Thymus (tissue), 11 donors: ENCODE results near the gene DNAJC1. TPM values are rescaled to one million over a fixed set of nuclear protein-coding genes. Genes with fewer than 3 reads are reported as not detected.
A peak's percentile ranks its signal among the peaks of the same experiment; 100 is the strongest.

Experiments
- DNase-seq, 9 donors: peaks; one replicate each; pipeline ENCODE4 v3.0.0-alpha.2; 2013; ENCODE audit warnings: low spot score in 9 of 9, low read depth in 6 of 9, missing footprints in 1 of 9
- H3K27ac ChIP-seq, 2 donors: one replicate each; pipeline ENCODE4 v1.5.1; 2013; ENCODE audit warnings: control low read depth in 1 of 2, low read depth in 1 of 2, low read length in 1 of 2, mild to moderate bottlenecking in 1 of 2, moderate library complexity in 1 of 2
- H3K27me3 ChIP-seq, 2 donors: one replicate each; pipeline ENCODE4 v1.5.1; 2013; ENCODE audit warnings: low read length in 1 of 2; ENCODE audit not compliant: control insufficient read depth in 2 of 2, insufficient read depth in 1 of 2
- H3K36me3 ChIP-seq, 2 donors: one replicate each; pipeline ENCODE4 v1.5.1; 2013; ENCODE audit warnings: low read length in 1 of 2, mild to moderate bottlenecking in 1 of 2, moderate library complexity in 1 of 2; ENCODE audit not compliant: control insufficient read depth in 2 of 2, insufficient read depth in 2 of 2
- H3K4me1 ChIP-seq, 2 donors: one replicate each; pipeline ENCODE4 v1.5.1; 2013; ENCODE audit warnings: low read length in 2 of 2; ENCODE audit not compliant: control insufficient read depth in 2 of 2, insufficient read depth in 2 of 2
- H3K4me3 ChIP-seq, 2 donors: one replicate each; pipeline ENCODE4 v1.5.1; 2013; ENCODE audit warnings: low read length in 2 of 2, control low read depth in 1 of 2, mild to moderate bottlenecking in 1 of 2
- H3K9me3 ChIP-seq, 2 donors: one replicate each; pipeline ENCODE4 v1.5.1; 2013; ENCODE audit warnings: low read length in 1 of 2, mild to moderate bottlenecking in 1 of 2; ENCODE audit not compliant: control insufficient read depth in 2 of 2, insufficient read depth in 1 of 2
- WGBS: extraction: QIAGEN DNeasy Blood & Tissue Kit; methylation state at CpG from one replicate; pipeline ENCODE4 v1.1.7; 2013; 5-methylcytosine and 5-hydroxymethylcytosine counted together
- polyA plus RNA-seq: library from polyadenylated mRNA; stranded (reverse); fragments of 200-250 nt; gene quantifications from one replicate; pipeline ENCODE4 v1.2.3, GENCODE V29; 2013
- total RNA-seq: library from RNA; stranded (reverse); fragments of 120-200 nt; gene quantifications from one replicate; pipeline ENCODE4 v1.2.4, GENCODE V29; 2013
- donor health status: healthy.

Gene DNAJC1
- total and polyA plus RNA-seq, 2 donors: 19.9 to 23.2 TPM

DNA sequence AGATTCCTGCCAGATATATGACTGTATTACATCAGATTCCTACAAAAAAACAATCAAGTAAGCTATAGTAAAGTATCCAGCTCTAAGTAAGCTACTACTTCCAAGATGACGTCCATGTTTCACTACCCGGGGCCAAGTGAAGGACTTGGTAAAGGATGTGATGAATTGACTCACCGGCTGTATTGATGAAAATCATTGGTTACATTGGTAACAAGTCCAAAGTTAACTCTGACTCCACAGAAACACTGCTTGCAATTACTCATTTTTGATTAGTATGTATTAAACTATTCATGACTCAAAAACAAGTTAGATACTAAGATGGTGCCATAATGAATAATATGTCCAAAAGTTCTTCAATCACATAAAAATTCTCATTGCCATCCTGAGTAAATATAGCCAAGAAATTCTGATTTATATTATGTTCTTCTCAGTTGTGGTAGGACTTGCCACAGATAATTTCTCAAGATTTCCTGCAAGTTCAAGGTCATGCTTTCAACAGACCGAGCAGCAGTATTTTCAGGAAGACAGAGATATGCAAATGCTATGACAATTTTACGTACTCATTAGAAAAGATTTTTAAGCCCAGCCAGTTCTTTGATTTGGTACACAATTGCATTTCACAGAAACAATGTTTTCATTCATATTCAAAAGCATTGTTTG, 12.6 kb upstream of the DNAJC1 start:
- 95% methylated on average over 5 of the region's 5 CpGs for WGBS
- H3K4me1 ChIP-seq: no peaks in the 10 kb centered on the region
- no peak overlapping the region for H3K27ac ChIP-seq
- DNase-seq: no peak
- no peak overlapping the region for H3K4me3 ChIP-seq
- H3K9me3 ChIP-seq: no peaks in the 10 kb centered on the region
- no peaks in the 10 kb centered on the region for H3K36me3 ChIP-seq
- no peaks in the 10 kb centered on the region for H3K27me3 ChIP-seq

- no peaks in the 10 kb centered on the region for H3K36me3 ChIP-seq
- no peak overlapping the region for H3K4me3 ChIP-seq
- H3K27me3 ChIP-seq: peaks cover 0 to 5% of the 10 kb centered on the region in 2 donors
- no peaks in the 10 kb centered on the region for H3K9me3 ChIP-seq
- peak in 1 of 9 donors; percentile 35 for DNase-seq
- whole genome bisulfite sequencing: 64% methylated on average over 1 of the region's 1 CpG
- no peaks in the 10 kb centered on the region for H3K4me1 ChIP-seq
- no peak overlapping the region for H3K27ac ChIP-seq
These were observed 7.5 kb upstream of the DNAJC1 start for GRCh38 chr10:22010973-22011408.

DNA sequence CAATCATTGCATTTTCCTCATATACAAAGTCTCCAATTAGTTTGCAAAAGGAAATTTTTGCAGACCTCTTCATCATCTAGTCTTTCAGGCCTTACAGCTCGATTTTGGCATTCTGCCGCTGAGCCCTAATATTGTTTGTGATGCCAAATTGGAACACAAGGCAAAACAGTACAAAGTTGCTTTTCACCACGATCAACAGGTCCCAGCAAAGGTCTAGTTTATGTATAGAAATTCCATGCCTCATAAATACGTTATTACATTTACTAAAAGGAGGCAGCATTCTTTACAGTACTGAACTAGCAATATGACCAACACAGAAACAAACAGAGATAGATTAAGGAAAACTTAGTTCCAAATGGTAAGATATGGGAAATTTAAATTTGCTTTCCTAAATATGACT, 7.0 kb upstream of the DNAJC1 start:
- H3K36me3 ChIP-seq: no peaks in the 10 kb centered on the region
- DNase-seq: no peak
- 93% methylated on average over 4 of the region's 4 CpGs for WGBS
- H3K4me1 ChIP-seq: peaks cover 1 to 3% of the 10 kb centered on the region in 2 donors
- no peak overlapping the region for H3K27ac ChIP-seq
- no peak overlapping the region for H3K4me3 ChIP-seq
- H3K27me3 ChIP-seq: peaks cover 0 to 5% of the 10 kb centered on the region in 2 donors
- H3K9me3 ChIP-seq: no peaks in the 10 kb centered on the region

- H3K9me3 ChIP-seq: peaks cover 0 to 4% of the 10 kb centered on the region in 2 donors
- no peaks in the 10 kb centered on the region for H3K36me3 ChIP-seq
- H3K27ac ChIP-seq: no peak overlapping the region
- H3K4me3 ChIP-seq: no peak overlapping the region
- peaks cover 11 to 25% of the 10 kb centered on the region in 2 donors for H3K4me1 ChIP-seq
- DNase-seq: no peak
- H3K27me3 ChIP-seq: peaks cover 0 to 5% of the 10 kb centered on the region in 2 donors
These were observed 2.9 kb upstream of the DNAJC1 start for GRCh38 chr10:22006379-22006884.

- Histone ChIP-seq H3K4me3 (no peak overlapping the region), H3K36me3 (no peaks in the 10 kb centered on the region), H3K27me3 (peaks cover 0 to 5% of the 10 kb centered on the region in 2 donors), H3K27ac (no peak overlapping the region), H3K9me3 (peaks cover 0 to 4% of the 10 kb centered on the region in 2 donors), H3K4me1 (peaks cover 11 to 25% of the 10 kb centered on the region in 2 donors)
- DNase-seq: peak in 1 of 9 donors; percentile 38
- 6% methylated on average over 2 of the region's 2 CpGs for WGBS
These were observed 2.2 kb upstream of the DNAJC1 start for GRCh38 chr10:22005763-22006162.

- Histone ChIP-seq H3K27ac (peak overlapping the region in 1 of 2 donors; percentile 67), H3K36me3 (no peaks in the 10 kb centered on the region), H3K4me1 (peaks cover 11 to 25% of the 10 kb centered on the region in 2 donors), H3K27me3 (peaks cover 0 to 5% of the 10 kb centered on the region in 2 donors), H3K4me3 (peak overlapping the region; percentile 71 to 76), H3K9me3 (peaks cover 0 to 4% of the 10 kb centered on the region in 2 donors)
- under 1% methylated on average over 2 of the region's 2 CpGs for WGBS
- no peak for DNase-seq
These were observed 393 bp upstream of the DNAJC1 start for GRCh38 chr10:22003964-22004281.

GRCh38 chr10:22002591-22003176, 846 bp downstream of the DNAJC1 start:
- under 1% methylated on average over 21 of the region's 21 CpGs for WGBS
- DNase-seq: peak in 5 of 9 donors; percentile 23 to 64 (median 36)

GRCh38 chr10:21995557-21995956, 8.0 kb downstream of the DNAJC1 start:
- Histone ChIP-seq H3K27me3 (no peaks in the 10 kb centered on the region), H3K9me3 (no peaks in the 10 kb centered on the region), H3K27ac (no peak overlapping the region), H3K4me3 (no peak overlapping the region), H3K4me1 (no peaks in the 10 kb centered on the region), H3K36me3 (no peaks in the 10 kb centered on the region)
- no peak for DNase-seq
- 93% methylated on average over 2 of the region's 2 CpGs for WGBS

More at GRCh38 chr10:22002591-22003176, 846 bp downstream of the DNAJC1 start:
- Histone ChIP-seq H3K27ac (peak overlapping the region; percentile 76 to 83), H3K36me3 (no peaks in the 10 kb centered on the region), H3K9me3 (peaks cover 0 to 4% of the 10 kb centered on the region in 2 donors), H3K4me1 (peaks cover 11 to 25% of the 10 kb centered on the region in 2 donors), H3K27me3 (no peaks in the 10 kb centered on the region), H3K4me3 (peak overlapping the region; percentile 71 to 76)

DNA sequence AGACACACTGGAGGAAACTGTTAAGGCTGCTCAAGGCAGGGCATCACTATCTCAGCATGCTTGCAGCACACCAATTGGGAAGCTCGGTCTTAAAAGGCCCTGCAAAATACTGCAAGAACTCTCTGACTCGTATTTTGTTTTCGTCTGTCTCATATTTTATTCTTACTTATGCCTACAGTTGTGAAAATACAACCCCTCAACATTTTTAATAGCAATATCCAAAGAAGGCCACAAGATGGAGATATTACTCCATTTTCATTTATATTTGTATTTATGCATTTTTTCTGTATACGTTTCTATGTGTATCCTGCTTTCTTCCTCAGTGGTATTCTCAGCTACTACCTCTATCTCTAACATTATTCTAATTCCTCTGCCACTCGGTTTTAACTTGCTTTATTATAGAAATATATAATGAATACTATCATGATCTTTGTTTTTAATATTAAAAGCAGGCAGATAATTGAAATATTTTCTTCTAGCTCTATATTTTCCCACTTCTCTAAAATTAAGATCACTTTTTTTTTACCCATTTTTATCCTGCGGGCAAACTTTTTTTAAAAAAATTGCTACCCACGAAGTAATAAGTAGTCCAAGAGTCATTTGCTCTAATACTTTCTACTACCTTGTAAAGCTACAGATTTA, 10.0 kb downstream of the DNAJC1 start:
- H3K36me3 ChIP-seq: no peaks in the 10 kb centered on the region

More for the DNA sequence above, 10.0 kb downstream of the DNAJC1 start:
- Histone ChIP-seq H3K4me1 (no peaks in the 10 kb centered on the region), H3K4me3 (no peak overlapping the region), H3K27me3 (no peaks in the 10 kb centered on the region), H3K9me3 (no peaks in the 10 kb centered on the region), H3K27ac (no peak overlapping the region)
- WGBS: 84% methylated on average over 7 of the region's 7 CpGs
- DNase-seq: peak in 5 of 9 donors; percentile 20 to 66 (median 34)
